Measurements from ENCODE around the gene MYH9. TPM values are rescaled to one million over a fixed set of nuclear protein-coding genes. Genes with fewer than 3 reads are reported as not detected.

Gene MYH9
- total and polyA plus RNA-seq, 2 experiments from 2014 or later: 58.4 to 233 TPM

DNA sequence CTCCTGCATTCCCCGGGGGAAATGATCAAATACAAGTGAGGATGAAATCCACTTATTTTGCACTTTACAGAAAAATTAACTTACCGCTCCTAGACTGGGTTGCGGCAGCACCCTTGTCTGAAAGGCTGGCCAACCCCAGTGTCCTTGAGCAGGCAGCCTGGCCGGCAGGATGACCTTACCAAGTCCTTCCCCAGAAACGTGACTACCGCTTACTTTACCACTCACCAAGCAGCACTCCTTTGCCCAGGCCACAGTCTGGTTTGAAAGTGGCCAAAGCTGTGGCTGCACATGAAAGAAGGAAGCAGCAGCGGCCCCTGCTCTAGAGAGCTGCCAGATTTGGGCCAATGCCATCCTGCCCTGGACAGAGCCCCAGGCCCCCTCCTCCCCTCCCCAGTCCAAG is 20.3 kb downstream of the MYH9 start:
- no peaks in the 10 kb centered on the region for H3K9me3 Mint-ChIP-seq
- Histone ChIP-seq H3K36me3 (ENCODE audit: insufficient read depth) (0 out of 2 replicates have a peak, but pooled peaks cover 5% of the 10 kb centered on the region), H3F3A (replicated peaks; ENCODE audit: low read depth) (peaks cover 31% of the 10 kb centered on the region), H3K4me3 (no peak overlapping the region), H3K79me2 (replicated peaks; ENCODE audit: insufficient read depth) (peaks cover 95% of the 10 kb centered on the region), H3K27ac (ENCODE audit: low read depth) (peak overlapping the region; percentile 99), H4K20me1 (replicated peaks; ENCODE audit: insufficient read depth) (peaks cover 39% of the 10 kb centered on the region; the same call in 1 of the 2 replicates), H3K9me2 (ENCODE audit: insufficient read depth) (no peaks in the 10 kb centered on the region), H3K4me2 (peak overlapping the region; percentile 68), H3K4me1 (ENCODE audit: insufficient read depth) (peaks cover 95% of the 10 kb centered on the region), H2AFZ (no peak overlapping the region), H3K27me3 (ENCODE audit: insufficient read depth) (no peaks in the 10 kb centered on the region)
- H3K27me3 Mint-ChIP-seq (ENCODE audit: insufficient read depth, low read depth, poor library complexity): peaks cover 23% of the 10 kb centered on the region
- H3K27ac Mint-ChIP-seq: peak overlapping the region; percentile 99
- DNase-seq (ENCODE audit: low spot score) (no peak), ATAC-seq (no peak)
- peaks cover 89% of the 10 kb centered on the region for H3K4me1 Mint-ChIP-seq
- peak overlapping the region; percentile 24; the same call in 1 of the 3 replicates for H3K4me3 Mint-ChIP-seq
- peaks cover 13% of the 10 kb centered on the region for H3K36me3 Mint-ChIP-seq (ENCODE audit: low read depth)
- TF ChIP-seq EZH2phosphoT487 (IDR thresholded peaks at IDR 0.05; ENCODE audit: unreplicated experiment) (no peak), CREB1 (CRISPR knock-in tag; IDR thresholded peaks at IDR 0.05; ENCODE audit: low read depth) (no peak), ZNF331 (CRISPR knock-in tag; IDR thresholded peaks at IDR 0.05; ENCODE audit: low read depth) (no peak), POLR2AphosphoS5 (IDR thresholded peaks at IDR 0.05; ENCODE audit: low read depth) (no peak)

- Histone ChIP-seq H3K36me3 (ENCODE audit: insufficient read depth) (0 out of 2 replicates have a peak, but pooled peaks cover 3% of the 10 kb centered on the region), H3K27me3 (ENCODE audit: insufficient read depth) (no peaks in the 10 kb centered on the region), H3K27ac (ENCODE audit: low read depth) (peak overlapping the region; percentile 99), H3F3A (replicated peaks; ENCODE audit: low read depth) (peaks cover 29% of the 10 kb centered on the region), H3K9me2 (ENCODE audit: insufficient read depth) (no peaks in the 10 kb centered on the region), H3K4me1 (ENCODE audit: insufficient read depth) (peaks cover 95% of the 10 kb centered on the region), H3K4me3 (no peak overlapping the region), H3K79me2 (replicated peaks; ENCODE audit: insufficient read depth) (peaks cover 95% of the 10 kb centered on the region), H4K20me1 (replicated peaks; ENCODE audit: insufficient read depth) (peaks cover 35% of the 10 kb centered on the region; the same call in 1 of the 2 replicates), H3K4me2 (peak overlapping the region; percentile 68), H2AFZ (no peak overlapping the region)
- ATAC-seq (no peak), DNase-seq (ENCODE audit: low spot score) (no peak)
- Mint-ChIP-seq H3K36me3 (ENCODE audit: low read depth) (peaks cover 11% of the 10 kb centered on the region), H3K27me3 (ENCODE audit: insufficient read depth, low read depth, poor library complexity) (peaks cover 25% of the 10 kb centered on the region), H3K27ac (peak overlapping the region; percentile 99), H3K4me1 (peaks cover 89% of the 10 kb centered on the region), H3K4me3 (no peak overlapping the region; the same call in 2 of the 3 replicates), H3K9me3 (no peaks in the 10 kb centered on the region)
- TF ChIP-seq ZNF114 (CRISPR knock-in tag; IDR thresholded peaks at IDR 0.05): no peak
- no peak for TF ChIP-seq EZH2phosphoT487 (IDR thresholded peaks at IDR 0.05; ENCODE audit: unreplicated experiment)
- no peak for TF ChIP-seq STAT1 (IDR thresholded peaks at IDR 0.05; ENCODE audit: unreplicated experiment)
- TF ChIP-seq POLR2AphosphoS5 (IDR thresholded peaks at IDR 0.05; ENCODE audit: low read depth): no peak
- TF ChIP-seq ETS1 (IDR thresholded peaks at IDR 0.05): no peak
- TF ChIP-seq CREB1 (CRISPR knock-in tag; IDR thresholded peaks at IDR 0.05; ENCODE audit: low read depth): no peak
- no peak for TF ChIP-seq EZH2 (IDR thresholded peaks at IDR 0.05; ENCODE audit: low read depth, unreplicated experiment)
- no peak for TF ChIP-seq ZNF331 (CRISPR knock-in tag; IDR thresholded peaks at IDR 0.05; ENCODE audit: low read depth)
- TF ChIP-seq, protein P1, sequence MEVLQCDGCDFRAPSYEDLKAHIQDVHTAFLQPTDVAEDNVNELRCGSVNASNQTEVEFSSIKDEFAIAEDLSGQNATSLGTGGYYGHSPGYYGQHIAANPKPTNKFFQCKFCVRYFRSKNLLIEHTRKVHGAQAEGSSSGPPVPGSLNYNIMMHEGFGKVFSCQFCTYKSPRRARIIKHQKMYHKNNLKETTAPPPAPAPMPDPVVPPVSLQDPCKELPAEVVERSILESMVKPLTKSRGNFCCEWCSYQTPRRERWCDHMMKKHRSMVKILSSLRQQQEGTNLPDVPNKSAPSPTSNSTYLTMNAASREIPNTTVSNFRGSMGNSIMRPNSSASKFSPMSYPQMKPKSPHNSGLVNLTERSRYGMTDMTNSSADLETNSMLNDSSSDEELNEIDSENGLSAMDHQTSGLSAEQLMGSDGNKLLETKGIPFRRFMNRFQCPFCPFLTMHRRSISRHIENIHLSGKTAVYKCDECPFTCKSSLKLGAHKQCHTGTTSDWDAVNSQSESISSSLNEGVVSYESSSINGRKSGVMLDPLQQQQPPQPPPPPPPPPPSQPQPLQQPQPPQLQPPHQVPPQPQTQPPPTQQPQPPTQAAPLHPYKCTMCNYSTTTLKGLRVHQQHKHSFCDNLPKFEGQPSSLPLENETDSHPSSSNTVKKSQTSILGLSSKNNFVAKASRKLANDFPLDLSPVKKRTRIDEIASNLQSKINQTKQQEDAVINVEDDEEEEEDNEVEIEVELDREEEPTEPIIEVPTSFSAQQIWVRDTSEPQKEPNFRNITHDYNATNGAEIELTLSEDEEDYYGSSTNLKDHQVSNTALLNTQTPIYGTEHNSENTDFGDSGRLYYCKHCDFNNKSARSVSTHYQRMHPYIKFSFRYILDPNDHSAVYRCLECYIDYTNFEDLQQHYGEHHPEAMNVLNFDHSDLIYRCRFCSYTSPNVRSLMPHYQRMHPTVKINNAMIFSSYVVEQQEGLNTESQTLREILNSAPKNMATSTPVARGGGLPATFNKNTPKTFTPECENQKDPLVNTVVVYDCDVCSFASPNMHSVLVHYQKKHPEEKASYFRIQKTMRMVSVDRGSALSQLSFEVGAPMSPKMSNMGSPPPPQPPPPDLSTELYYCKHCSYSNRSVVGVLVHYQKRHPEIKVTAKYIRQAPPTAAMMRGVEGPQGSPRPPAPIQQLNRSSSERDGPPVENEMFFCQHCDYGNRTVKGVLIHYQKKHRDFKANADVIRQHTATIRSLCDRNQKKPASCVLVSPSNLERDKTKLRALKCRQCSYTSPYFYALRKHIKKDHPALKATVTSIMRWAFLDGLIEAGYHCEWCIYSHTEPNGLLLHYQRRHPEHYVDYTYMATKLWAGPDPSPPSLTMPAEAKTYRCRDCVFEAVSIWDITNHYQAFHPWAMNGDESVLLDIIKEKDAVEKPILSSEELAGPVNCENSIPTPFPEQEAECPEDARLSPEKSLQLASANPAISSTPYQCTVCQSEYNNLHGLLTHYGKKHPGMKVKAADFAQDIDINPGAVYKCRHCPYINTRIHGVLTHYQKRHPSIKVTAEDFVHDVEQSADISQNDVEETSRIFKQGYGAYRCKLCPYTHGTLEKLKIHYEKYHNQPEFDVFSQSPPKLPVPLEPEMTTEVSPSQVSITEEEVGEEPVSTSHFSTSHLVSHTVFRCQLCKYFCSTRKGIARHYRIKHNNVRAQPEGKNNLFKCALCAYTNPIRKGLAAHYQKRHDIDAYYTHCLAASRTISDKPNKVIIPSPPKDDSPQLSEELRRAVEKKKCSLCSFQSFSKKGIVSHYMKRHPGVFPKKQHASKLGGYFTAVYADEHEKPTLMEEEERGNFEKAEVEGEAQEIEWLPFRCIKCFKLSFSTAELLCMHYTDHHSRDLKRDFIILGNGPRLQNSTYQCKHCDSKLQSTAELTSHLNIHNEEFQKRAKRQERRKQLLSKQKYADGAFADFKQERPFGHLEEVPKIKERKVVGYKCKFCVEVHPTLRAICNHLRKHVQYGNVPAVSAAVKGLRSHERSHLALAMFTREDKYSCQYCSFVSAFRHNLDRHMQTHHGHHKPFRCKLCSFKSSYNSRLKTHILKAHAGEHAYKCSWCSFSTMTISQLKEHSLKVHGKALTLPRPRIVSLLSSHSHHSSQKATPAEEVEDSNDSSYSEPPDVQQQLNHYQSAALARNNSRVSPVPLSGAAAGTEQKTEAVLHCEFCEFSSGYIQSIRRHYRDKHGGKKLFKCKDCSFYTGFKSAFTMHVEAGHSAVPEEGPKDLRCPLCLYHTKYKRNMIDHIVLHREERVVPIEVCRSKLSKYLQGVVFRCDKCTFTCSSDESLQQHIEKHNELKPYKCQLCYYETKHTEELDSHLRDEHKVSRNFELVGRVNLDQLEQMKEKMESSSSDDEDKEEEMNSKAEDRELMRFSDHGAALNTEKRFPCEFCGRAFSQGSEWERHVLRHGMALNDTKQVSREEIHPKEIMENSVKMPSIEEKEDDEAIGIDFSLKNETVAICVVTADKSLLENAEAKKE (CRISPR knock-in tag; IDR thresholded peaks at IDR 0.05): no peak
- TF ChIP-seq CTCF (conservative IDR thresholded peaks at IDR 0.05; ENCODE audit: low read depth in 2 of 2): no peak
- no peak for TF ChIP-seq JUNB (IDR thresholded peaks at IDR 0.05; ENCODE audit: unreplicated experiment)
Measured at GRCh38 chr22:36367066-36367465, 20.7 kb downstream of the MYH9 start.
